Measurements from ENCODE around the gene CASS4. TPM values are rescaled to one million over a fixed set of nuclear protein-coding genes. Genes with fewer than 3 reads are reported as not detected.
A peak's percentile ranks its signal among the peaks of the same experiment; 100 is the strongest.
"Not testable (repeated sequence)": the region's sequence is repeated elsewhere in the genome, so short reads cannot be mapped to it uniquely, and the experiment has no call there.

Gene CASS4
- total RNA-seq, 1 experiment from 2014 or later: 0.28 TPM

- POLR2A ChIA-PET (ENCODE audit: low non-redundant PET): no interaction called here
- intact Hi-C loops (cut with micrococcal nuclease; ENCODE audit: unreplicated experiment): no loop called here
- Histone ChIP-seq H3K27ac (ENCODE audit: low read depth, low read length, poor library complexity, severe bottlenecking) (no peak overlapping the region), H3K27me3 (replicated peaks; ENCODE audit: insufficient read depth, low read depth, low read length, poor library complexity) (no peaks in the 10 kb centered on the region), H3K4me1 (ENCODE audit: insufficient read depth, low read length, poor library complexity, severe bottlenecking) (no peaks in the 10 kb centered on the region), H3K9me3 (ENCODE audit: low read depth, low read length, poor library complexity, severe bottlenecking) (no peaks in the 10 kb centered on the region), H3K36me3 (ENCODE audit: insufficient read depth, low read length, poor library complexity, severe bottlenecking) (peaks cover 98% of the 10 kb centered on the region), H3K4me3 (ENCODE audit: low read depth, low read length, poor library complexity, severe bottlenecking) (no peak overlapping the region)
- BruUV-seq (replicated peaks): no TSS peak
- TF ChIP-seq CTCF (conservative IDR thresholded peaks at IDR 0.05; ENCODE audit: low read depth, low read length): peak; percentile 86
- TF ChIP-seq EZH2 (IDR thresholded peaks at IDR 0.05; ENCODE audit: borderline replicate concordance, low read depth, low read length, poor library complexity, severe bottlenecking): no peak
- peak; percentile 76 for DNase-seq (ENCODE audit: low spot score)
- CTCF ChIA-PET: no interaction called here
These were observed 11.9 kb upstream of the CASS4 start for GRCh38 chr20:56400001-56400640.

GRCh38 chr20:56403465-56403864 lies 8.6 kb upstream of the CASS4 start:
- no peaks in the 10 kb centered on the region for H3K9me3 ChIP-seq (ENCODE audit: low read depth, low read length, poor library complexity, severe bottlenecking)
- intact Hi-C loops (cut with micrococcal nuclease; ENCODE audit: unreplicated experiment): no loop called here
- ChIA-PET POLR2A (ENCODE audit: low non-redundant PET) (no interaction called here), CTCF (no interaction called here)
- peaks cover 93% of the 10 kb centered on the region for H3K36me3 ChIP-seq (ENCODE audit: insufficient read depth, low read length, poor library complexity, severe bottlenecking)
- no peak overlapping the region for H3K27ac ChIP-seq (ENCODE audit: low read depth, low read length, poor library complexity, severe bottlenecking)
- no peak overlapping the region for H3K4me3 ChIP-seq (ENCODE audit: low read depth, low read length, poor library complexity, severe bottlenecking)
- TF ChIP-seq CTCF (conservative IDR thresholded peaks at IDR 0.05; ENCODE audit: low read depth, low read length) (no peak), EZH2 (IDR thresholded peaks at IDR 0.05; ENCODE audit: borderline replicate concordance, low read depth, low read length, poor library complexity, severe bottlenecking) (no peak)
- H3K27me3 ChIP-seq (replicated peaks; ENCODE audit: insufficient read depth, low read depth, low read length, poor library complexity): no peaks in the 10 kb centered on the region
- DNase-seq (ENCODE audit: low spot score): no peak
- no TSS peak for BruUV-seq (replicated peaks)
- no peaks in the 10 kb centered on the region for H3K4me1 ChIP-seq (ENCODE audit: insufficient read depth, low read length, poor library complexity, severe bottlenecking)

- CTCF ChIA-PET; BruUV-seq (replicated peaks): not testable (repeated sequence)
These were observed 6.7 kb upstream of the CASS4 start for GRCh38 chr20:56405356-56405755.

GRCh38 chr20:56406910-56407309 lies 5.2 kb upstream of the CASS4 start:
- Histone ChIP-seq H3K9me3 (ENCODE audit: low read depth, low read length, poor library complexity, severe bottlenecking) (no peaks in the 10 kb centered on the region), H3K27me3 (replicated peaks; ENCODE audit: insufficient read depth, low read depth, low read length, poor library complexity) (no peaks in the 10 kb centered on the region), H3K36me3 (ENCODE audit: insufficient read depth, low read length, poor library complexity, severe bottlenecking) (peaks cover 59% of the 10 kb centered on the region), H3K4me1 (ENCODE audit: insufficient read depth, low read length, poor library complexity, severe bottlenecking) (no peaks in the 10 kb centered on the region), H3K4me3 (ENCODE audit: low read depth, low read length, poor library complexity, severe bottlenecking) (no peak overlapping the region), H3K27ac (ENCODE audit: low read depth, low read length, poor library complexity, severe bottlenecking) (no peak overlapping the region)
- no TSS peak for BruUV-seq (replicated peaks)
- intact Hi-C loops (cut with micrococcal nuclease; ENCODE audit: unreplicated experiment): no loop called here
- ChIA-PET POLR2A (ENCODE audit: low non-redundant PET) (no interaction called here), CTCF (no interaction called here)
- TF ChIP-seq EZH2 (IDR thresholded peaks at IDR 0.05; ENCODE audit: borderline replicate concordance, low read depth, low read length, poor library complexity, severe bottlenecking) (no peak), CTCF (conservative IDR thresholded peaks at IDR 0.05; ENCODE audit: low read depth, low read length) (no peak)
- DNase-seq (ENCODE audit: low spot score): no peak

More at GRCh38 chr20:56405356-56405755, 6.7 kb upstream of the CASS4 start:
- H3K27ac ChIP-seq (ENCODE audit: low read depth, low read length, poor library complexity, severe bottlenecking); H3K9me3 ChIP-seq (ENCODE audit: low read depth, low read length, poor library complexity, severe bottlenecking); H3K4me3 ChIP-seq (ENCODE audit: low read depth, low read length, poor library complexity, severe bottlenecking); DNase-seq (ENCODE audit: low spot score); POLR2A ChIA-PET (ENCODE audit: low non-redundant PET); H3K4me1 ChIP-seq (ENCODE audit: insufficient read depth, low read length, poor library complexity, severe bottlenecking); intact Hi-C loops (cut with micrococcal nuclease; ENCODE audit: unreplicated experiment); H3K27me3 ChIP-seq (replicated peaks; ENCODE audit: insufficient read depth, low read depth, low read length, poor library complexity): not testable (repeated sequence)
- H3K36me3 ChIP-seq (ENCODE audit: insufficient read depth, low read length, poor library complexity, severe bottlenecking): peaks cover 74% of the 10 kb centered on the region
